ENCODE measurements around the gene KCTD19.

KCTD19 gene

DNA sequence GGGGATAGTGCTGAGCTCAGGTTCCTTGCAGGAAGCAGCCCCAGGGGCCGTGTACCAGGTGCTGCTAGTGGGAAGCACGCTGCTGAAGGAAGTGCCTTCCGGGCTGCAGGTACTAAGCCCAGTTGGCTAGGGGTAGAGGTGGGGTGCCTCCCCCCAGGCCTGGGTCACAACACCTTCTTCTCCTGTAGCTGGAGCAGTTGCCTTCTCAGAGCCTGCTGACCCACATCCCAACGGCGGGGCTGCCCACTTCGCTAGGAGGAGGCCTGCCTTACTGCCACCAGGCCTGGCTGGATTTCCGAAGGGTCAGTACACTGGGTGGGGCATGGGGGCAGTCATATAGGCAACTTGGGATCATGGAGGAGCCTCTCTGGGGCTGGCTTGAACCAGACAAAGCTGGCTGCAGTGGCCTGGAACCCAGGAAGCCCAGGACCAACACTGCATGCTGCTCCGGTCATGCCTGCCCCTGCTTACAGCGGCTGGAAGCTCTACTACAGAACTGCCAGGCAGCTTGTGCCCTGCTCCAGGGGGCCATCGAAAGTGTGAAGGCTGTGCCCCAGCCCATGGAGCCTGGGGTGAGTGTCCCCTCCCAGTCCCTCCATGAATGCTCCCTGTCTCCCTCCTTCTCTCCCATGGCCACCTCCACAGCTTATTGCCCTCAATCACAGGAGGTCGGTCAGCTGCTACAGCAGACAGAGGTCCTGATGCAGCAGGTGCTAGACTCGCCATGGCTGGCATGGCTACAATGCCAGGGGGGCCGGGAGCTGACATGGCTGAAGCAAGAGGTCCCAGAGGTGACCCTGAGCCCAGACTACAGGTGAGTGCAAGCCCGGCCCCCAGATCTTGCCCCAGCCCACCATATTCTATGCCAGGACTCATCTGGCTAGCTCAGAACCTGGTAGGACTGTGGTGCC, 44.8 kb downstream of the KCTD19 start:
- DNase-seq = no peak

DNA sequence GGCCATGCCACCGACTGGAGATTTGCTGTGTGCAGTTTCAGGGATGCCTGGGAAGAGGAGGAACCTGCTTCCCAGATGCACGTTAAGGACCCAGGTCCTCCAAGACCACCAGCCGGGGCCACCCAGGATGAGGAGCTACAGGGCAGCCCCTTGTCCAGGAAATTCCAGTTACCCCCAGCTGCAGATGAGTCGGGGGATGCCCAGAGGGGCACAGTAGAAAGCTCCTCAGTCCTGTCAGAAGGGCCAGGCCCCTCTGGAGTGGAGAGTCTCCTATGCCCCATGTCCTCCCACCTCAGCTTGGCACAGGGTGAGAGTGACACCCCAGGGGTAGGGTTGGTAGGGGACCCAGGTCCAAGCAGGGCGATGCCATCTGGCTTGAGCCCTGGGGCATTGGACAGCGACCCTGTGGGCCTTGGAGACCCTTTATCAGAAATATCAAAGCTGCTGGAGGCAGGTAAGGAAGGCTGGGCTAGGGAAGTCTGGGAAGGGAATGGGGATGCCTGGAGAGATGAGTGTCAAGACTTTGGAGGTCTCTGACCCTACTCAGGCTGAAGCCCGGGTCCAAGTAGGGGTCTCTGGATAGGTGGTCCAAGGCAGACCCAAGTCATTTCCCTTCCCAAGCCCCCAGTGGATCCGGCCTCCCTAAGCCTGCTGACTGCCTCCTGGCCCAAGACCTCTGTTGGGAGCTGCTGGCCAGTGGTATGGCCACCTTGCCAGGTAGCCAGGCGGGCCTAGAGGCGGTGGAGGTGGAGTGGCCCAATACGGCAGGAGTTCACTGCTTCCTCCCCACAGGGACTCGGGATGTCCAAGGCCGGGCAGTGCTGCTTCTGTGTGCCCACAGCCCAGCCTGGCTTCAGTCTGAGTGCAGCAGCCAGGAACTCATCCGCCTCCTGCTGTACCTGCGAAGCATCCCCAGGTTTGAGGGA, 46.2 kb downstream of the KCTD19 start:
- DNase-seq = no peak

DNA sequence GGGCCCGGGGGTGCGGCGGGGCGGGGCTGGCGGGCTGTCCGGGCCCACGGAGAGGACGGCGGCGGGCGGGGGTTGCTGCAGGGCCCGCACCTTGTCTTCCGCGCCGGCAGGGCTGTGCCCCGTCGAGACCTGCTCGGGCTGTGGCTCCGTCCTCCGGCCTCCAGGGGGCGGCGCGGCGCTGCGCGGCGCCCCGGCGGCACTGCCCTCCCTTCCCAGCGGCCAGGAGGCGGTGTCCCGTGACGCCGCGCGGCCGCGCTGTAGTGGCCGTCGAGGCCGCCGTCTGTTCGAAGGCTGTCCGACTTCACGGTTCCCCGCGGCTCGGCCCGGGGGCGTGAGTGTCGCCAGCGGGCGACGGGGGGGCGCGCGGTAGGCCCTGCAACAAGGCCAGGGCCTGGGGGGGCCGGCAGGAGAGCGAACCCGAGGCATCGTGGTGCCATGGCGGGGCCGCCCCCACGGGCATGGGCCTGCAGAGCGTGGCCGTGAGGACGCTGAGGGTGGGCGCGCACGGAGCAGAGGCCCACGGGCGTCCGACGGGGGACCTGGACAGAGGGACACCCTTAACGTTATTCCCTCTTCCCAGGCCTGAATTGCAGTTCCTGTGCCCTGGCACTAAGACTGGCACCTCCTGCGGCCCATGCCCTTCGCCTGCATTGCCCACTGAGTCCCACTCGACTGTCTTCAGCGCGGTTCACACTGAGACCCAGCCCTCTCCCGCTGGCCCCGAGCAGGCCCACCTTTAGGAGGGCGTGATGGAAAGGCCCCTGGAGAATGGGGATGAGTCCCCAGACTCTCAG, 47.0 kb downstream of the KCTD19 start, which contains the start of gene PLEKHG4:
Gene PLEKHG4 (plus strand): TSS at position 237 of the 794 bp plus-strand sequence. CDS start 513 bp downstream, at position 750.
- DNase-seq = peak; percentile 94

DNA sequence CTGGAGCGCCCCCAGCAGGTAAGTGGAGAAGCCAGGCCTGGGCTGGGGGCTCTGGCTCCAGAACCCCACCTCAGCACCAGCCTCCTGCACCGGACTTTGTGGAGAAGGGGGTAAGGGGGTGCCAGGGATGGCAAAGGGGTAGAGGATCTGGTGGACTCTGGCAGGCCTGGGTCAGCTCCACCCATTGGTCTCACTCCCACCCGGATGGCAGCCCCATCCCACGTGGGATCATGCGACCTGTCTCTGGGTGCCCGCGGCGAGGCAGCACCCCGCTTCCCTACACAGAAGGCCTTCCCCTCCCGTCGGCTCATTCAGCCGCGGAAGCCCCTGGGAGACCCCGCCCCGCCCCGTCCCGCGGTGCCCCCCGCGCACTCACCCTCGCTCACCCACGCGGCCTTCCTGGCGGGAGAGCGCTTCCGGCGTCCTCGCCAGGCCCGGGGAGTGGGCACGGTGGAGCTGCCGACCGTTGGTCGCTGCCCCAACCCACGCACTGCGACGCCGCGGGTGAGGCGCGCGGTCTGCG, 47.7 kb downstream of the KCTD19 start:
- DNase-seq = peak; percentile 70

DNA sequence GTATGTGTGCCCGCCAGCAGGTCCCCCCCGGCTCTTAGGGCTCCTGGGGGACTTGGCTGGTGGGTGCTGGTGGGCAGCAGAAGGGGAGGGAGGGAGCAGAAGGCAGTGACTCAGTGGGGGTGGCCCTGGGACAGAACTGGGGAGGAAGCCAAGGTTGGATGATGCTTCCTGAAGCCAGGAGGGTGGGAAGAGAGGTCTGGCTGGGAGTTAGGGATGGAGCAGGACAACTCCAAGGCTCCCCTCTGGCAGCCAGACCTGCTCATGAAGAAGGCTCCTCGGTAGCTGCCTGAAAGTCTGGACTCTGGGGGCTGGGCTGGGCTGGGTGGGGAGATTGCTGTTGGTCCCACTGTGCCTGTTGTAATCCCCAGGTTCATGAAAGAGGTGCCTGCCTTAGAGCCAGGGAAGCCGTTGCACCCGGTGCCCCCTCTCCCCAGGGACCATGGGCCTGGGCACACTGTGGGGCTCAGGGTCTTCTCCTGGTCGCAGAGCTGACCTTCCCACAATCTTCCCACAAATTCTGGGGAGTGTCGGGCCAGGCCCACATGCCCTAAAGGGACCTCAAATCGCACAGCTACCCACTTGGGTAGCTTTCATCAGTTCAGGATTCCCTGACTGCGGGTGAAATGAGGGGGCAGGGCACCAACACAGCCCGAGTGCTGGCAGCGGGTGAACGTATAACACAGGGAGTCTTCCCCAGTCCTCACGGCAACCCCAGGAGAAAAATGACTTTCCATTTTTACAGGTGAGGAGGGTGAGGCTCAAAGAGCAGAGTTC, 48.4 kb downstream of the KCTD19 start:
- DNase-seq = peak; percentile 67

DNA sequence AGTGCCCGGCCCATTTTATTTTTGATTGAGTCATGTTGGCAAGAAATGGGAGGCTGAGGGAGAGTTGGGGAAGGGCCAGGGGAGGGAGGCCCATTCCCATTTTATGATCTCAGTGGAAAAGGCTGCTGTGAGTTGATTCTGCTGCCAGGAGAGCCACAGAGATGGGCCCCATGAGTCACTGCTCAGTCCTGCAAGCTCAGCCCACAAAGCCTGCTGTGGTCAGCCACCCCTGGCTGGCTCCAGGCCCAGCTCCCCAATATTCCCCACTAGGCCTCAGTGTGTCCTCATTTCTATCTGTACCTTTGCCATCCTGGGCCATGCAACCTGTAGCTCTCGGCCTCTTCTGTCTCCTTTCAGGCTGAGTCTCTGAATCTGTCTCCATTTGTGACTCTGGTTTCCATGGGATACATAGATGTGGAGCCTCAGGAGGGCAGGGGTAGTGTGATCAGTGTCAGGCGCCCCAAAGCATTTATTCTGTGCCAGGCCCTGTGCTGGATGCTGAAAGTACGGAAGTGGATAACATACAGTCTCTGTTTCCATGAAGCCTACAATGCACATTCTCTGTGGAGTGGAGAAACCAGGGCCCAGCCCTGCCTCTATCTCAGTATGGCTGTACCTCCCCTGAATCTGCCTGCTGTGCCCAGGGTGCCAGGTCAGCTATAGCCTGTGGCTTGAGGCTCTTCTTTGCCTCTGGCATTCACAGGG, 49.1 kb downstream of the KCTD19 start:
- DNase-seq = peak; percentile 78

DNA sequence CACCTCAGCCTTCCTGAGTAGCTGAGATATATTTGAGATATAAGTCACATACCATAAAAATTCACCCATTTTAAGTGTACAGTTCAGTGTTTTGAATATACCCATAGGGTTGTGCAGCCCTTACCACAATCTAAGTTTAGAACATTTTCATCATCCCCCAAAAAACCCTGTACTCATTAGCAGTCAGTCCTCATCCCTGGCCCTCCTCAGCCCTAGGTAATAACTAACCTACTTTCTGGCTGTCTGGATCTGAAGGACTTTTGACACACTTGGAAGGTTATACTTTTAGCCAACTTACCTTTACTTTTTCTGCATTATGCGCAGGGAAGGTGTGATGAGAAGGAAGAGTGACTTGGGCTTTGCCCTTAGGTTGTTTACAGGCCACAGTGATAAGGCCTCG, 51.2 kb downstream of the KCTD19 start:
- no peak for DNase-seq

DNA sequence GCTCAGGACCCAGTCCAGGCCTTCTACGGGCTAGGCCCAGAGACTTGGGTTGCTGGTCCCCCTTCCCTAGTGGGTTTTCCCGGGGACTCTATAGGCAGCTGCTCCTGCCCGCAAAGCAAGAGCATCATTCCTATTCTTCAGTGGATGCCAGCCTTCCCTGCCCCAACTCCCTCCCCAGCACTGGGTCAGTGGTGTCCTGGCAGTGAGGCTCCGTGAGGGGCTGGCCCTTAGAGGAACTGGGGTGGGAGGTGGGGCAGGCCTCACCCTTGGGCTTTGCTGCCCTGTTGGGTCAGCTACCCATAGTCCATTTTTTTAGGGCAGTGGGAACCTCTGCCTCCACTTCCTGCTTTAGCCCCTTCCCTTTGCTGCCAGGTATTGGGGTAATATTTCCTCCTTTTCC, 55.1 kb downstream of the KCTD19 start:
- DNase-seq = no peak

DNA sequence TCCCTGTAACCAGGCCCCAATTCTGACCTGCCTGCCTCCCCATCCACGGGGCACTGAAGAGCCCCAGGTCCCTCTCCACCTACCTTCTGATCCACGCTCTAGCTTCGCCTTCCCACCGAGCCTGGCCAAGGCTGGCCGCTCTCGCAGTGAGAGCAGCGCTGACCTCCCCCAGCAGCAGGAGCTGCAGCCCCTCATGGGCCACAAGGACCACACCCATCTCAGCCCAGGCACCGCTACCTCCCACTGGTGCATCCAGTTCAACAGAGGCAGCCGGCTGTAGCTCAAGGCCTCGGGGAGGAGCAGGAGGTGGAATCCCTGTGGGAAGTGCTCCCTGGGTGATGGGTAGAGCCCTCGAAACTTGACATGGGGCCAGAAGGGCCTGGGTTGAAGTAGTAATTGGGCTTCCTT, 55.6 kb downstream of the KCTD19 start:
- no peak for DNase-seq

DNA sequence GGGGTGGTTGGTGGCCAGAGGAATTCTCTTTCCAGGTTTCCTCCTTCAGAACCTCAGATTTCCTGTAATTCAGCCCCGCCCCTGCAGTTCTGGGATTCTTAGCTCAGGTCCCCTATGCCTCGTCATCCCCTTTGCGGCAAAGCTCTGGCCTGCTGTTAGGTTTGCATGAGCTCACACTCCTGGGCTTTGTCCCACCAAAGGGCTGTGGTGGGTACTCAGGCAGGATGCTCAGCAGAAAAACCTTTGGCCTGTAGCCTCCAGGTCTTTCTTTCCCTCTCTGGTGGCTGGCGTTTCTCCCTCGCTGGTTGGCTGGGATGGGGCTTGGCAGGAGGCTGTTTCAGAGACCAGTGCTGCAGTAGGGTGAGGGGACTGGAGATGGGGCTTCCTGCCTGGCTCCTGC, 56.8 kb downstream of the KCTD19 start:
- DNase-seq = no peak

DNA sequence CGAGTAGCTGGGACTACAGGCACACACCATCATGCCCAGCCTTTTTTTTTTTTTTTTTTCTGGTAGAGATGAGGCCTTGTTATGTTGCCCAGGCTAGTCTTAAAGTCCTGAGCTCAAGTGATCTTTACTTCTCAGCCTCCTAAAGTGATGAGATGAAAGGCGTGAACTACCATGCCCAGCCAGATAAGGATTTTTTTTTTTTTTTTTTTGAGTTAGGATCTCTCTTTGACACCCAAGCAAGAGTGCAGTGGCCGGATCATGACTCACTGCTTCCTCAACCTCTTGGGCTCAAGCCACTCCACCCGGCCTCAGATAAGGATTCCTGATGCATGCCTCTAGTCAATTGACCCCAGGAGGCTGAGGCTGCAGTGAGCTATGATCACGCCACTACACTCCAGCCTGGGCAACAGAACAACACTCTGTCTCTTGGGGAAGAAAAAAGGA, 58.4 kb downstream of the KCTD19 start:
- DNase-seq = no peak

DNA sequence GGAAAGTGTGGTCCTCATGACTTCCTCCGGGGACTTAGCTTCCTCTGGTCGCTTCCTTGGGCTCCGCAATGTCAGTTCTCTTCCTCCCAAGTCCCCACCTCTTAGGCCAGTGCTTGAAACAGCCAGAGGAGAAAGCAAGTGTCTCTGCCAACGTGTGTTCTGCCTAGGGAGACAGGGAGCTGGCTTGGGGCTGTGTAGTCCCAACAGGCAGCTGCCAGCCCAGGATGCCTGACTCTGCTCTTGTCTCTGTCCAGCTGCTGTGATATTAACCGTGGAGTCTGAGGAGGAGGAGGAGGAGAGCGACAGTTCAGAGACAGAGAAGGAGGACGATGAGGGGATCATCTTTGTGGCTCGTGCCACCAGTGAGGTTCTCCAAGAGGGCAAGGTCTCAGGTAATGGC, 60.7 kb downstream of the KCTD19 start:
- DNase-seq = no peak

DNA sequence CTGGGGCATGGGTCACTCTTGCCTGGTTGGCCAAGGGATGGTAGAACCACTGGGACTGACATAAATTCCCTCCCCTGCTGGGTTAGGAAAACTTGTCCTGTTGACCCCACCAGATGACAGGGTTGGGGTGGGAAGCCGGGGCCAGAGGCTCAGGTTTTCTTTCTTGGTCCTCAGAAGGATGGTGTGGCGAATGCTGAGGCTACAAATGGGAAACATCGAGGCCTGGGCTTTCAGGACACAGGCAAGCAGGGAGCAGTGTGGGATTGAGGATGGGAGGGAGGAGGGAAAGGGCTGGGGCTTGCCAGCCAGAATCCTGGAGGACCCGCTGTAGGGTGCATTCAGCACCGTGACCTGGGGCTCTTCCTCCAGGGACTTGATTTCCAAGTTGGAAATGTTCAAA, 61.7 kb downstream of the KCTD19 start:
- no peak for DNase-seq

DNA sequence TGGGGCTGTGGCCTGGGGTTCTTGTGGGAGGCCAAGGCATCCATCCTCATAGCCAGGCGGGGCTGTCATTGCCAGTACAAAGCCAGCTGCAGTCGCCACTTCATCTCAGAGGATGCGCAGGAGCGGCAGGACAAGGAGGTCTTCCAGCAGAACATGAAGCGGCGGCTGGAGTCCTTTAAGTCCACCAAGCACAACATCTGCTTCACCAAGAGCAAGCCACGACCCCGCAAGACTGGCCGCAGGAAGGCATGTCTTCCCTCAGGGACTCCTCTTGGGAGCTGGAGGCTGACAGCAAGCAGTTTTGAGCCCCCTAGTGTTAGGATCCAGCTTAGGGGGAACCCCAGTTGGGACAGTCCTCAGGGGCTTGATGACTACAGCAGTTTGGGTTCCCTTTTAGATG, 62.3 kb downstream of the KCTD19 start:
- DNase-seq = no peak

DNA sequence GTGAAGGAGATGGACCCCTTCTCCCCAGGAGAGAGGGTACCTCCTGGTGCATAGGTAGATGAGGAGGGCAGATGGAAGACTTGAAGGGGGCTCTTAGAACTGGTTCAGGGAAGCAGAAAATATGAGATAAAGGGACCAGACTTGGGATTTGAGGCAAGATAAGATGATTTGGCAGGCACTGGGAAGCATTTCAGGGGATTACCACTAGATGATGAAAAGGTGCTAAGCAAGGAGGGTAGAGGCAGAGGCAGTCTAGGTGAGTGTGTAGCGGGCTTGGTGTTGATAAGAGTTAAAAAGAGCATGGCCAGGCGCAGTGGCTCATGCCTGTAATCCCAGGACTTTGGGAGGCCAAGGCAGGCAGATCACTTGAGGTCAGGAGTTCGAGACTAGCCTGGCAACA, 63.3 kb downstream of the KCTD19 start:
- no peak for DNase-seq

DNA sequence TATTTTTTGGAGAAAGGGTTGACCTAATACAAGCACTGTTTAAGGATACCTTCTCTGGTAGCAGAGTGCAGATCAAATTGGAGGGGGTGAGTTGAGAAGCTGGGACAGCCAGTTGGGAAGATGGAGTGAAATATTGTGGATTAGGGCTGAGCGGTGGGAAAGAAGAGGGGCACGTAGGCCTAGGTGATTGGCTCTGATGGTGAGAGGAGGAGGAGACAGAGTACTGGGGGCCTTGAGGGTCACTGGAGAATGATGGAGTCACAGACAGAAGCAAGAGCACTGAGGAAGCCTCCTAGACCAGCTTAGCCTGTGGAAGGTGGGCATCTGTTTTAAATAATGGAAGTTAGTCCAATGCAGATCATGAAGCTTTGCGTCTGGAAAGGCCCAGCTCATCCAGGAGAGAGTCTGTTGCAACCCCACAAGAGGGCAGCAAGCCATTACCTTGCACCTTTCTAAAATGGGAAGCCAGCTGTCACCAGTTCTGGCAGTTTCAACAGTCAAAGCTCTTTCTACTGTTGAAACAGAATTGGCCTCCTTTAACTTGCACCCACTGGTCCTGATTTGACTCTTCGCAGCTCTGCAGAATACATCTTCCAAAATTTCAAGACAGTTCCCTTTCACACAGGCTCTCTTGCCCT, 66.0 kb downstream of the KCTD19 start:
- peak; percentile 85 for DNase-seq

DNA sequence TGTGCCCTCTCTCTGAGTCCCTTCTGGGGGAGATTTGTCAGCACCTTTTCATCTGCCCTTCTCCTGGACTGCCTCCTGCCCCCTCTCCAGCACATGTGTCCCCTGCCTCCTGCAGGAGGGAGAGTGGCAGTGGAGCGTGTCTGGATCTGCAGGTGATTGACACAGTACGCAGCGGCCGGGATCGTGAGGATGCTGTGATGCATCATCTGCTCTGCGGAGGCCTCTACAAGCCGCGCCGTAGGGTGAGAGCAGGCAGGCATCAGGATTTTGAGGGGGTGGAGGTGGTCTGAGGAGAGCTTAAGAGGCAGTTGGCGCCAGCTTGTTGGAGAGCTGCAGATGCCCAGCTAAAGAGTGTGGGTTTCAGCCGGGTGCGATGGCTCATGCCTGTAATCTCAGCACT, 66.8 kb downstream of the KCTD19 start:
- no peak for DNase-seq

DNA sequence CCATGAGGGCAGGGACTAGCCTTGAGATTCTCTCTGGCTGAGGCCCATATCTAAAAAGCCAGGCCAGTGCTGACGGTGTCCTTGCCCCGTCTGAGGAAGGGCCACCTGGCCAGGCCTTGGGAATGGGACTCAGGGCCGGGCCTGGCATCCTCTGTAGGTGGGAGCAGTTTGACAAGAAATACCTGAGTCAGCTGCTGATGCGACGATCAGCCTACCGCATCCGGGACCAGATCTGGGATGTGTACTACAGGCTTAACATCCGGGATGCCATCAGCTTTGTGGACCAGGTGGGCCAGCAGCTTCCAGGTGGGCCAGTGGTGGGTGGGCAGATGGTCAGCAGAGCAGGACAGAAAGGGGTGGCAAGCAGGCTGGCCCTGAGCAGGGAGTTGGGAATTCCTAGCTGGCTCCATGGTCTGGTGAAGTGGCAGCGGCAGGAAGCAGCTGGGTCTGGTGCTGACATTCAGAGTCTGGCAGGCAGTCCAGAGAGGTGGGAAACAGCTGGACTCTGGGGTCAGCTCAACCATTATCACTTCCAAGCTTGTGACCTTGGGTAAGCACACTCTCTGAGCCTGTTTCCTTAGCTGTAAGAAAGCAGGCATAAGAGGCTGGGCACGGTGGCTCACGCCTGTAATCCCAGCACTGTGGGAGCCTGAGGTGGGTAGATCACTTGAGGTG, 68.2 kb downstream of the KCTD19 start:
- no peak for DNase-seq

DNA sequence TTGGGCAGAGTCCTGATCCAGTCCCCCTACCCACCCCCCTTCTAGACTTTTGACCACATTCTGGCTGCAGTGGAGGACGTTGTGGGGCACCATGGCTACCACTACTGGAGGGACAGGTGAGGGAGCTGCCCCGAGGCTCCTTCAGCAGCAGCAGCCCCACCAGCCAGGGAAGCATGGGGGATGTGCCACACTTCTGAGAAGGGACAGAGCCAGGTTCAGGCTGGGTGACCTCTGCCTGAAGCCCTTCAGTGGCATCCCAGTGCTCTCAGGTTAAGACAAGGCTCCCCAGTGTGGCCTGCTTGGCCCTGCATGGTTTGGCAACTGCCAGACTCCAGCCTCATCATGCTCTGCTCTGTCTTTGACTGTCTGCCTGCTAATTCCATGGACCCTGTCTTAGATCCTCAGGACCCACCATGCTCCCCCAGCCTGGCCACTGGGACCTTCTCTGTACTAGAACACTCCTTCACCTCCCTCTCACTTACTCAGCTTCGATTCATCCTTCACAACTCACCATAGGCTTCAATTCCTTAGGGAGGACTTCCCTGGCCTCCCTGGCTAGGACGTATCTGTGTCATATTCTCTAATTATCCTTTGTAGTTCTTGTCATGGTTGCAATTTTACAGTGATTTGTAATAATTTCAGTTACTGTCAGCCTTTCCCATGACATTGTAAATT, 68.9 kb downstream of the KCTD19 start:
- no peak for DNase-seq

Data from RPMI8226 (cell line).